ENCODE measurements around the gene CCDC60. TPM values are rescaled to one million over a fixed set of nuclear protein-coding genes. Genes with fewer than 3 reads are reported as not detected.

The CCDC60 gene
- not detected for total RNA-seq

GRCh38 chr12:119334430-119335170, at the start of gene CCDC60:
Gene CCDC60, plus strand, starts transcription at chr12:119334729. Its CDS starts 448 bp downstream, at chr12:119335177.
- ChIA-PET POLR2A (no interaction called here), CTCF (no interaction called here)

- ChIA-PET CTCF (no interaction called here), POLR2A (no interaction called here)
These were observed 46.0 kb upstream of the CCDC60 start for GRCh38 chr12:119288576-119288975.

GRCh38 chr12:119292893-119293630, 41.5 kb upstream of the CCDC60 start:
- ChIA-PET CTCF (no interaction called here), POLR2A (no interaction called here)

GRCh38 chr12:119294211-119294610, 40.3 kb upstream of the CCDC60 start:
- CTCF ChIA-PET = no interaction called here
- POLR2A ChIA-PET = no interaction called here

- POLR2A ChIA-PET = no interaction called here
These were observed 38.0 kb upstream of the CCDC60 start for GRCh38 chr12:119296535-119296934.

GRCh38 chr12:119299130-119299529, 35.4 kb upstream of the CCDC60 start:
- ChIA-PET POLR2A (no interaction called here), CTCF (no interaction called here)

More at GRCh38 chr12:119296535-119296934, 38.0 kb upstream of the CCDC60 start:
- CTCF ChIA-PET = no interaction called here

GRCh38 chr12:119301379-119301778, 33.1 kb upstream of the CCDC60 start:
- POLR2A ChIA-PET = no interaction called here
- CTCF ChIA-PET = no interaction called here

GRCh38 chr12:119302451-119303080, 32.0 kb upstream of the CCDC60 start:
- CTCF ChIA-PET = no interaction called here
- POLR2A ChIA-PET = no interaction called here

GRCh38 chr12:119306593-119306992, 27.9 kb upstream of the CCDC60 start:
- ChIA-PET POLR2A (no interaction called here), CTCF (no interaction called here)

- POLR2A ChIA-PET = no interaction called here
- CTCF ChIA-PET = no interaction called here
These were observed 26.8 kb upstream of the CCDC60 start for GRCh38 chr12:119307747-119308146.

- ChIA-PET POLR2A (no interaction called here), CTCF (no interaction called here)
These were observed 25.6 kb upstream of the CCDC60 start for GRCh38 chr12:119308708-119309456.

- ChIA-PET POLR2A (no interaction called here), CTCF (no interaction called here)
These were observed 22.7 kb upstream of the CCDC60 start for GRCh38 chr12:119311878-119312277.

GRCh38 chr12:119312904-119313303, 21.6 kb upstream of the CCDC60 start:
- ChIA-PET POLR2A (no interaction called here), CTCF (no interaction called here)

GRCh38 chr12:119314290-119314689, 20.2 kb upstream of the CCDC60 start:
- POLR2A ChIA-PET = no interaction called here
- CTCF ChIA-PET = no interaction called here

GRCh38 chr12:119319638-119320037, 14.9 kb upstream of the CCDC60 start:
- ChIA-PET CTCF (no interaction called here), POLR2A (no interaction called here)

GRCh38 chr12:119320678-119321077, 13.9 kb upstream of the CCDC60 start:
- POLR2A ChIA-PET = no interaction called here
- CTCF ChIA-PET = no interaction called here

- ChIA-PET POLR2A (no interaction called here), CTCF (no interaction called here)
These were observed 12.2 kb upstream of the CCDC60 start for GRCh38 chr12:119322301-119322723.

- POLR2A ChIA-PET = no interaction called here
- CTCF ChIA-PET = no interaction called here
These were observed 8.7 kb upstream of the CCDC60 start for GRCh38 chr12:119325813-119326212.

GRCh38 chr12:119326341-119326740, 8.2 kb upstream of the CCDC60 start:
- POLR2A ChIA-PET = no interaction called here
- CTCF ChIA-PET = no interaction called here

- ChIA-PET POLR2A (no interaction called here), CTCF (no interaction called here)
These were observed 7.1 kb upstream of the CCDC60 start for GRCh38 chr12:119327471-119327870.

GRCh38 chr12:119328111-119328510, 6.4 kb upstream of the CCDC60 start:
- CTCF ChIA-PET = no interaction called here
- POLR2A ChIA-PET = no interaction called here

All from activated CD8-positive, alpha-beta memory T cell treated with anti-CD3 and anti-CD28 coated beads for 36 hours (primary cell).